HG03066 (cell line): ENCODE data around the gene OGA.

Experiments used
- ATAC-seq: cut with Tn5 transposase; IDR thresholded peaks from one replicate; pipeline ENCODE4 v1.9.1; 2021; ENCODE audit warnings: low read depth; ENCODE audit not compliant: unreplicated experiment

The OGA gene

GRCh38 chr10:101818119-101818871, at the start of gene OGA:
OGA (minus strand) TSS chr10:101818444; CDS start chr10:101818022, 422 bp downstream.
- ATAC-seq, result peak; percentile 87

- no peak for ATAC-seq
Measured at GRCh38 chr10:101867931-101868330, 49.7 kb upstream of the OGA start.

GRCh38 chr10:101859530-101859929, 41.3 kb upstream of the OGA start:
- no peak for ATAC-seq

GRCh38 chr10:101858723-101859500, 40.7 kb upstream of the OGA start:
- peak; percentile 80 for ATAC-seq

- no peak for ATAC-seq
Measured at GRCh38 chr10:101857802-101858476, 39.7 kb upstream of the OGA start.

GRCh38 chr10:101856626-101857025, 38.4 kb upstream of the OGA start:
- ATAC-seq, result no peak

- no peak for ATAC-seq
Measured at GRCh38 chr10:101851411-101852116, 33.3 kb upstream of the OGA start.

GRCh38 chr10:101850749-101851148, 32.5 kb upstream of the OGA start:
- no peak for ATAC-seq

- ATAC-seq, result no peak
Measured at GRCh38 chr10:101848894-101849351, 30.7 kb upstream of the OGA start.

- no peak for ATAC-seq
Measured at GRCh38 chr10:101848408-101848807, 30.2 kb upstream of the OGA start.

- ATAC-seq, result no peak
Measured at GRCh38 chr10:101845893-101846292, 27.6 kb upstream of the OGA start.

GRCh38 chr10:101843032-101844021, 25.1 kb upstream of the OGA start, which contains the start of gene KCNIP2:
KCNIP2 (minus strand) TSS chr10:101843800; CDS start chr10:101843568, 232 bp downstream.
- no peak for ATAC-seq

GRCh38 chr10:101841826-101842225, 23.6 kb upstream of the OGA start:
- ATAC-seq, result no peak

- ATAC-seq, result no peak
Measured at GRCh38 chr10:101840741-101841453, 22.7 kb upstream of the OGA start.

- ATAC-seq, result no peak
Measured at GRCh38 chr10:101840102-101840684, 21.9 kb upstream of the OGA start.

- no peak for ATAC-seq
Measured at GRCh38 chr10:101839416-101840063, 21.3 kb upstream of the OGA start.

GRCh38 chr10:101839002-101839401, 20.8 kb upstream of the OGA start:
- no peak for ATAC-seq
